ENCODE data around the gene CTNNBIP1. TPM values are rescaled to one million over a fixed set of nuclear protein-coding genes. Genes with fewer than 3 reads are reported as not detected.

The CTNNBIP1 gene
- polyA plus RNA-seq, 1 donor from 2014 or later = 69.3 TPM

DNA sequence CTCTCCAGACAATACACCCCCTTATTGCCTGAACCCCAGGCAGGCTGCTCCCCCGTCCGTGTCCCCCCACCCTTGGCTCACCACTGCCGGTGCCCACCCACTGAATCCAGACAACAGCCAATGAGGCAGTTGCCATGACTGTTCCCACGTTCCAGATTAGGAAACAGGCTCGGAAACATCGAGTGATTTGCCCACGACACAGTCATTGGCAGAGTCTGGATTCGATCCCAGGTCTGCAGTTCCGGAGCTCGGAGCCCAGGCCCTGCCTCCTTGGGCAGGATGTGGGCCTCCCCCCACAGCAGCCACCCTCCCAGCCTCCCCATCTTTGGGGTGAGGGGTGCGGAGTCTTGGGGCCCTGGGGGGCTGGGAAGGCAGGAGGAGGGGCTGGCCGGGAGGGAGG lies 66.0 kb downstream of the CTNNBIP1 start:
- Histone ChIP-seq H3K4me3 (ENCODE audit: low read length) (no peak overlapping the region), H3K27me3 (ENCODE audit: insufficient read depth, low read depth, low read length) (no peaks in the 10 kb centered on the region), H3K9me2 (ENCODE audit: insufficient read depth, low read length) (no peaks in the 10 kb centered on the region), H3F3A (ENCODE audit: insufficient read depth, low read length, poor library complexity, severe bottlenecking) (no peaks in the 10 kb centered on the region), H3K4me2 (ENCODE audit: low read length) (no peak overlapping the region), H4K20me1 (ENCODE audit: insufficient read depth) (no peaks in the 10 kb centered on the region), H2AFZ (ENCODE audit: low read depth, low read length) (no peak overlapping the region), H3K9me3 (ENCODE audit: low read length) (no peaks in the 10 kb centered on the region), H3K36me3 (ENCODE audit: insufficient read depth, low read length) (no peaks in the 10 kb centered on the region), H3K9ac (ENCODE audit: low read length) (no peak overlapping the region), H3K27ac (ENCODE audit: low read length) (no peak overlapping the region), H3K79me2 (replicated peaks; ENCODE audit: insufficient read depth, low read length) (no peaks in the 10 kb centered on the region)
- no peak for TF ChIP-seq EP300 (conservative IDR thresholded peaks at IDR 0.05; ENCODE audit: poor library complexity, severe bottlenecking)
- no peak for TF ChIP-seq RAD21 (conservative IDR thresholded peaks at IDR 0.05)
- no peak for TF ChIP-seq CTCF (IDR thresholded peaks at IDR 0.05; ENCODE audit: poor library complexity, severe bottlenecking)
- TF ChIP-seq TAF1 (IDR thresholded peaks at IDR 0.05; ENCODE audit: low read depth) = no peak
- no peak for TF ChIP-seq POLR2AphosphoS5 (IDR thresholded peaks at IDR 0.05)

- H3K27ac ChIP-seq (ENCODE audit: low read length) = no peak overlapping the region
- H2AFZ ChIP-seq (ENCODE audit: low read depth, low read length) = no peak overlapping the region
Observed at GRCh38 chr1:9843576-9843945, 66.5 kb downstream of the CTNNBIP1 start.

GRCh38 chr1:9842781-9843575 lies 67.1 kb downstream of the CTNNBIP1 start:
- Histone ChIP-seq H3K36me3 (ENCODE audit: insufficient read depth, low read length) (no peaks in the 10 kb centered on the region), H3K9me3 (ENCODE audit: low read length) (no peaks in the 10 kb centered on the region), H2AFZ (ENCODE audit: low read depth, low read length) (no peak overlapping the region), H3K27ac (ENCODE audit: low read length) (no peak overlapping the region), H3K4me2 (ENCODE audit: low read length) (no peak overlapping the region), H4K20me1 (ENCODE audit: insufficient read depth) (no peaks in the 10 kb centered on the region), H3K4me3 (ENCODE audit: low read length) (no peak overlapping the region), H3F3A (ENCODE audit: insufficient read depth, low read length, poor library complexity, severe bottlenecking) (no peaks in the 10 kb centered on the region), H3K79me2 (replicated peaks; ENCODE audit: insufficient read depth, low read length) (no peaks in the 10 kb centered on the region), H3K9ac (ENCODE audit: low read length) (no peak overlapping the region), H3K27me3 (ENCODE audit: insufficient read depth, low read depth, low read length) (no peaks in the 10 kb centered on the region), H3K9me2 (ENCODE audit: insufficient read depth, low read length) (no peaks in the 10 kb centered on the region)
- no peak for TF ChIP-seq CTCF (IDR thresholded peaks at IDR 0.05; ENCODE audit: poor library complexity, severe bottlenecking)
- TF ChIP-seq POLR2AphosphoS5 (IDR thresholded peaks at IDR 0.05) = no peak
- TF ChIP-seq REST (IDR thresholded peaks at IDR 0.05; ENCODE audit: borderline replicate concordance) = no peak
- no peak for TF ChIP-seq RAD21 (conservative IDR thresholded peaks at IDR 0.05)
- no peak for TF ChIP-seq EP300 (conservative IDR thresholded peaks at IDR 0.05; ENCODE audit: poor library complexity, severe bottlenecking)

More at GRCh38 chr1:9843576-9843945, 66.5 kb downstream of the CTNNBIP1 start:
- H3K4me3 ChIP-seq (ENCODE audit: low read length) = no peak overlapping the region
- H4K20me1 ChIP-seq (ENCODE audit: insufficient read depth) = no peaks in the 10 kb centered on the region
- no peaks in the 10 kb centered on the region for H3K79me2 ChIP-seq (replicated peaks; ENCODE audit: insufficient read depth, low read length)
- H3K9me3 ChIP-seq (ENCODE audit: low read length) = no peaks in the 10 kb centered on the region
- H3K9ac ChIP-seq (ENCODE audit: low read length) = no peak overlapping the region
- H3K27me3 ChIP-seq (ENCODE audit: insufficient read depth, low read depth, low read length) = no peaks in the 10 kb centered on the region
- no peak for TF ChIP-seq EZH2 (IDR thresholded peaks at IDR 0.05; ENCODE audit: borderline replicate concordance, insufficient read depth, low read length, poor library complexity, severe bottlenecking)
- no peak for TF ChIP-seq MXI1 (conservative IDR thresholded peaks at IDR 0.05; ENCODE audit: poor library complexity, severe bottlenecking)
- no peaks in the 10 kb centered on the region for H3K9me2 ChIP-seq (ENCODE audit: insufficient read depth, low read length)
- no peak overlapping the region for H3K4me2 ChIP-seq (ENCODE audit: low read length)
- H3F3A ChIP-seq (ENCODE audit: insufficient read depth, low read length, poor library complexity, severe bottlenecking) = no peaks in the 10 kb centered on the region
- H3K36me3 ChIP-seq (ENCODE audit: insufficient read depth, low read length) = no peaks in the 10 kb centered on the region
